GM12878 (cell line): ENCODE data around the gene PREX1. TPM values are rescaled to one million over a fixed set of nuclear protein-coding genes. Genes with fewer than 3 reads are reported as not detected.

Source experiments
- ATAC-seq: fragments of 200-7000 bp; cut with Tn5 transposase; 3 replicates; pipeline ENCODE4 v1.9.1; 2020; ENCODE audit warnings: mild to moderate bottlenecking, moderate library complexity
- BruUV-seq: library from RNA; stranded (reverse); fragments of 400-500 nt; replicated peaks from 2 replicates; lab custom pipeline; 2021; lab: Mats Ljungman, UMichigan
- CTCF ChIA-PET: fragments of 300-600 bp; sonication (Branson Sonifier 250); formaldehyde crosslinking; extraction: SDS; loops from one replicate; lab custom pipeline; 2021; ENCODE audit warnings: inconsistent platforms; lab: Yijun Ruan, JAX
- POLR2A ChIA-PET: fragments of 350-600 bp; formaldehyde crosslinking; extraction: SDS; loops from one replicate; lab custom pipeline; 2021; ENCODE audit warnings: inconsistent platforms; lab: Charles Lee
- RAD21 ChIA-PET: fragments of 300-600 bp; sonication (Branson Sonifier 250); formaldehyde crosslinking; loops from one replicate; lab custom pipeline; 2023; ENCODE audit warnings: antibody characterized with exemption; ENCODE audit not compliant: unreplicated experiment; lab: Charles Lee
- SMC1A ChIA-PET: fragments of 300-600 bp; sonication (Branson Sonifier 250); formaldehyde crosslinking; loops from one replicate; lab custom pipeline; 2023; ENCODE audit not compliant: unreplicated experiment, uncharacterized antibody; lab: Charles Lee
- DNase-seq: peaks from one replicate; pipeline ENCODE4 v3.0.0-alpha.2; 2011; ENCODE audit warnings: low read depth, low spot score
- FAIRE-seq: peaks from 3 replicates; lab custom pipeline; 2011; peaks lifted over from hg19 to GRCh38; lab: Jason Lieb, UNC
- H2AFZ ChIP-seq: 2 replicates; pipeline ENCODE4 v1.6.0; 2011; ENCODE audit warnings: low read depth, low read length, control low read depth; ENCODE audit not compliant: control insufficient read depth
- H3K27ac ChIP-seq: 2 replicates; pipeline ENCODE4 v1.5.1; 2011; ENCODE audit warnings: control low read depth; ENCODE audit not compliant: control insufficient read depth, insufficient read depth
- H3K27me3 ChIP-seq, 2 experiments: replicated peaks in 1 of 2; 2 replicates each; pipeline versions ENCODE4 v1.6.0 to v1.6.1; 2011; ENCODE audit warnings: low read length in 1 of 2; ENCODE audit not compliant: control insufficient read depth in 2 of 2, insufficient read depth in 2 of 2
- H3K36me3 ChIP-seq, 2 experiments: 2 replicates each; pipeline ENCODE4 v1.5.1; 2011; ENCODE audit warnings: low read length in 1 of 2; ENCODE audit not compliant: control insufficient read depth in 2 of 2, insufficient read depth in 2 of 2
- H3K4me1 ChIP-seq: 2 replicates; pipeline ENCODE4 v1.6.1; 2011; ENCODE audit warnings: mild to moderate bottlenecking, low read length, moderate library complexity, mixed read lengths; ENCODE audit not compliant: control insufficient read depth, insufficient read depth
- H3K4me2 ChIP-seq: 2 replicates; pipeline ENCODE4 v1.6.0; 2011; ENCODE audit warnings: control low read depth; ENCODE audit not compliant: control insufficient read depth, insufficient read depth
- H3K4me3 ChIP-seq: fragments of 200-600 bp; sonication (generic); 2 replicates; pipeline ENCODE4 v1.5.1; 2016
- H3K79me2 ChIP-seq: 2 replicates; pipeline ENCODE4 v1.6.0; 2011; ENCODE audit warnings: low read length; ENCODE audit not compliant: control insufficient read depth, insufficient read depth
- H3K9ac ChIP-seq: 2 replicates; pipeline ENCODE4 v1.8.0; 2011; ENCODE audit warnings: low read length, control low read depth, mixed read lengths; ENCODE audit not compliant: control insufficient read depth, insufficient read depth
- H3K9me3 ChIP-seq: replicated peaks from 3 replicates; pipeline ENCODE4 v1.5.1; 2011; ENCODE audit warnings: mild to moderate bottlenecking, low read length; ENCODE audit not compliant: control insufficient read depth, insufficient read depth
- H4K20me1 ChIP-seq: 2 replicates; pipeline ENCODE4 v1.6.0; 2011; ENCODE audit not compliant: control insufficient read depth, insufficient read depth
- ASH2L ChIP-seq: fragments of 300-600, 200-600 bp; sonication (generic); IDR thresholded peaks from 2 replicates; pipeline ENCODE4 v1.6.1; 2017; ENCODE audit warnings: low read depth, mild to moderate bottlenecking, borderline replicate concordance
- BACH1 ChIP-seq: fragments of 450-650 bp; IDR thresholded peaks from 2 replicates; pipeline ENCODE4 v1.6.1; 2017; ENCODE audit warnings: mild to moderate bottlenecking, borderline replicate concordance
- CBX5 ChIP-seq: sonication (generic); IDR thresholded peaks from 2 replicates; pipeline ENCODE4 v1.6.1; 2016; ENCODE audit warnings: low read depth, moderate library complexity, mild to moderate bottlenecking, inconsistent platforms
- CHD1 ChIP-seq: IDR thresholded peaks from 2 replicates; pipeline ENCODE4 v1.6.1; 2012; ENCODE audit warnings: low read depth, low read length, improper control_type of control experiment
- CHD4 ChIP-seq: fragments of 200-600 bp; sonication (generic); IDR thresholded peaks from 2 replicates; pipeline ENCODE4 v1.6.1; 2016; ENCODE audit warnings: mild to moderate bottlenecking
- IKZF2 ChIP-seq, 2 experiments: fragments of 450-650 bp; IDR thresholded peaks; 2 replicates each; pipeline ENCODE4 v1.6.1; 2017; ENCODE audit warnings: mild to moderate bottlenecking in 2 of 2, moderate library complexity in 2 of 2
- JUND ChIP-seq: IDR thresholded peaks from 2 replicates; pipeline ENCODE4 v1.6.1; 2012; ENCODE audit warnings: low read depth, mild to moderate bottlenecking, low read length, improper control_type of control experiment, moderate library complexity
- MTA2 ChIP-seq: fragments of 450-650 bp; IDR thresholded peaks from 2 replicates; pipeline ENCODE4 v1.6.1; 2016; ENCODE audit warnings: low read depth, mild to moderate bottlenecking, moderate library complexity
- RAD21 ChIP-seq: IDR thresholded peaks from 2 replicates; pipeline ENCODE4 v1.6.1; 2011; ENCODE audit warnings: mild to moderate bottlenecking, low read depth, low read length, moderate library complexity; ENCODE audit not compliant: insufficient read depth
- SPI1 ChIP-seq: IDR thresholded peaks from 2 replicates; pipeline ENCODE4 v1.6.1; 2011; ENCODE audit warnings: low read depth, mild to moderate bottlenecking, low read length, moderate library complexity, borderline replicate concordance; ENCODE audit not compliant: insufficient read depth
- SREBF2 ChIP-seq: IDR thresholded peaks from 2 replicates; pipeline ENCODE4 v1.6.1; 2012; ENCODE audit warnings: mild to moderate bottlenecking, low read length
- ZBTB11 ChIP-seq: fragments of 450-650 bp; formaldehyde crosslinking; IDR thresholded peaks from 2 replicates; pipeline ENCODE4 v1.5.0; 2022; ENCODE audit warnings: mild to moderate bottlenecking, missing genetic modification characterization
- ZNF592 ChIP-seq: fragments of 450-650 bp; IDR thresholded peaks from 2 replicates; pipeline ENCODE4 v1.6.1; 2017; ENCODE audit warnings: mild to moderate bottlenecking, moderate library complexity
- ZZZ3 ChIP-seq: IDR thresholded peaks from 2 replicates; pipeline ENCODE4 v1.6.1; 2011; ENCODE audit warnings: low read depth; ENCODE audit not compliant: control insufficient read depth, insufficient read length
- WGBS: methylation state at CpG from one replicate; pipeline ENCODE4 v1.1.6; 2016; ENCODE audit warnings: low lambda C conversion rate; ENCODE audit not compliant: insufficient replicate concordance, insufficient coverage; ENCODE audit errors: missing lambda C conversion rate; 5-methylcytosine and 5-hydroxymethylcytosine counted together
- in situ Hi-C: fragments of 300-500 bp; cut with MboI; formaldehyde crosslinking; loops from 9 replicates; pipeline ENCODE4 v1.14.3; 2018; ENCODE audit warnings: mixed read lengths
- intact Hi-C: fragments of 100-400 bp; cut with micrococcal nuclease; formaldehyde crosslinking; loops from one replicate; pipeline ENCODE4 v1.14.2; 2022; ENCODE audit not compliant: unreplicated experiment
- polyA plus RNA-seq, 11 experiments: library from polyadenylated mRNA; depleted of rRNA in 4 of 11; unstranded in 6 of 11; stranded (reverse) in 5 of 11; fragments of >200 nt; fragmentation: Nextera tagmentation in 4 of 11; fragmentation: Illumina TruSeq in 1 of 11; extraction: Ambion mirVana in 4 of 11; extraction: Trizol in 1 of 11; gene quantifications; 1 replicate in 1 of 11; 2 replicates in 10 of 11; pipeline versions ENCODE4 v1.2.1 to v1.2.3, GENCODE V29; 2011 to 2016; ENCODE audit warnings: inconsistent platforms in 2 of 11, missing spikeins in 2 of 11, low read depth in 1 of 11
- total RNA-seq, 4 experiments: library from RNA; depleted of rRNA in 3 of 4; stranded (reverse); fragments of >200 nt in 3 of 4; fragmentation: Illumina TruSeq in 1 of 4; extraction: Trizol in 1 of 4; gene quantifications; 2 replicates each; pipeline versions ENCODE4 v1.2.1 to v1.2.3, GENCODE V29; 2013 to 2021
- TF ChIP-seq, protein P1 (sequence below): fragments of 450-650 bp; IDR thresholded peaks from 2 replicates; pipeline ENCODE4 v1.6.1; 2017; ENCODE audit warnings: antibody characterized with exemption, mild to moderate bottlenecking, moderate library complexity

Gene PREX1
- total and polyA plus RNA-seq, 10 of the 15 experiments (the other 5 are each of a cell fraction or from before 2014, with no cell fraction given) = 2.6 to 114 (median 38.9) TPM

DNA sequence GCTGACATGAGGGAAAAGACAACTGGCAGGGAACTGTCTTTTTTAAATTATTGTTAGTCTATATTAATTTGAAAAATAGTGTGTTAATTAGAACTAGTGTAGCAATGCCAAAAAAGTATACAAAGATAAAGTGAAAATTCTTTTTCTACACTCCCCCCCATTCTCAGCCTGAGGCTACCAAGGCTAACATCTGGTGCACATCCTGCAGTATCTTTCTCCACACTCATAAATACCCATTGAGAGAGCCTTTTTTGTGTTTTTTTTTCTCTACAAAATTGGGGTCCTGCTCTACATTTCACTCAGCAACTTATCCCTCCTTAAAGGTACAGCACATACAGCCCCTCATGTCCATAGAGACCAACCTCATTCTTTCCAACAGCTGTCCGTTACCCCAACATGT, 20.7 kb downstream of the PREX1 start:
- Histone ChIP-seq H3K27ac (no peak overlapping the region), H3K79me2 (peaks cover 95% of the 10 kb centered on the region), H3K4me3 (no peak overlapping the region), H3K4me1 (peaks cover 12% of the 10 kb centered on the region), H3K4me2 (no peak overlapping the region), H3K9ac (no peak overlapping the region), H3K36me3 (peaks cover 14 to 37% of the 10 kb centered on the region in 2 experiments), H2AFZ (no peak overlapping the region), H4K20me1 (peaks cover 6% of the 10 kb centered on the region), H3K27me3 (no peaks in the 10 kb centered on the region), H3K9me3 (peaks cover 20% of the 10 kb centered on the region; the same call in 2 of the 3 replicates)
- no peak for FAIRE-seq
- in situ Hi-C loops (no loop called here), intact Hi-C loops (no loop called here)
- BruUV-seq = no TSS peak
- WGBS = 100% methylated on average over 1 of the region's 1 CpG
- DNase-seq = no peak
- no peak for ATAC-seq
- ChIA-PET POLR2A (no interaction called here), RAD21 (no interaction called here), CTCF (no interaction called here), SMC1A (interaction anchor here (1.7 to 2.7 kb wide), 2 partner anchors 9 to 11 kb away, joined by 6 to 8 read pairs; no protein-coding TSS in a partner anchor)
- TF ChIP-seq JUND = no peak
- TF ChIP-seq MTA2 = no peak
- TF ChIP-seq ASH2L = no peak
- no peak for TF ChIP-seq BACH1
- no peak for TF ChIP-seq ZZZ3
- TF ChIP-seq ZNF592 = no peak
- no peak for TF ChIP-seq CHD1
- TF ChIP-seq, protein P1, sequence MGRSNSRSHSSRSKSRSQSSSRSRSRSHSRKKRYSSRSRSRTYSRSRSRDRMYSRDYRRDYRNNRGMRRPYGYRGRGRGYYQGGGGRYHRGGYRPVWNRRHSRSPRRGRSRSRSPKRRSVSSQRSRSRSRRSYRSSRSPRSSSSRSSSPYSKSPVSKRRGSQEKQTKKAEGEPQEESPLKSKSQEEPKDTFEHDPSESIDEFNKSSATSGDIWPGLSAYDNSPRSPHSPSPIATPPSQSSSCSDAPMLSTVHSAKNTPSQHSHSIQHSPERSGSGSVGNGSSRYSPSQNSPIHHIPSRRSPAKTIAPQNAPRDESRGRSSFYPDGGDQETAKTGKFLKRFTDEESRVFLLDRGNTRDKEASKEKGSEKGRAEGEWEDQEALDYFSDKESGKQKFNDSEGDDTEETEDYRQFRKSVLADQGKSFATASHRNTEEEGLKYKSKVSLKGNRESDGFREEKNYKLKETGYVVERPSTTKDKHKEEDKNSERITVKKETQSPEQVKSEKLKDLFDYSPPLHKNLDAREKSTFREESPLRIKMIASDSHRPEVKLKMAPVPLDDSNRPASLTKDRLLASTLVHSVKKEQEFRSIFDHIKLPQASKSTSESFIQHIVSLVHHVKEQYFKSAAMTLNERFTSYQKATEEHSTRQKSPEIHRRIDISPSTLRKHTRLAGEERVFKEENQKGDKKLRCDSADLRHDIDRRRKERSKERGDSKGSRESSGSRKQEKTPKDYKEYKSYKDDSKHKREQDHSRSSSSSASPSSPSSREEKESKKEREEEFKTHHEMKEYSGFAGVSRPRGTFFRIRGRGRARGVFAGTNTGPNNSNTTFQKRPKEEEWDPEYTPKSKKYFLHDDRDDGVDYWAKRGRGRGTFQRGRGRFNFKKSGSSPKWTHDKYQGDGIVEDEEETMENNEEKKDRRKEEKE = no peak
- TF ChIP-seq IKZF2 (IDR thresholded peaks at IDR 0.05) = no peak
- peak; percentile 77; the same call in 1 of the 2 replicates for TF ChIP-seq CBX5
- no peak for TF ChIP-seq RAD21
- no peak for TF ChIP-seq SREBF2
- no peak for TF ChIP-seq SPI1
- no peak for TF ChIP-seq CHD4
- TF ChIP-seq ZBTB11 (CRISPR knock-in tag) = no peak
